Natural killer cell (primary cell): ENCODE results near the gene SELL. TPM values are rescaled to one million over a fixed set of nuclear protein-coding genes. Genes with fewer than 3 reads are reported as not detected.
"Not testable (repeated sequence)": the region's sequence is repeated elsewhere in the genome, so short reads cannot be mapped to it uniquely, and the experiment has no call there.

Source experiments
- ATAC-seq, 3 donors: fragments of 150-1000 bp in 2 of 3; fragments of 200-7000 bp in 1 of 3; cut with Tn5 transposase; 1 replicate in 1 of 3; 2 replicates in 2 of 3; pipeline ENCODE4 v1.10.0; 2021; ENCODE audit warnings: mild to moderate bottlenecking in 2 of 3, moderate library complexity in 2 of 3
- DNase-seq, 2 donors: peaks; one replicate each; pipeline versions ENCODE4 v3.0.0 to v3.0.0-alpha.2; 2013 to 2021; ENCODE audit warnings: mixed read lengths in 1 of 2
- H3K27ac ChIP-seq: one replicate; pipeline ENCODE4 v1.5.1; 2013; ENCODE audit warnings: mild to moderate bottlenecking, low read length
- H3K27me3 ChIP-seq: one replicate; pipeline ENCODE4 v1.6.1; 2013; ENCODE audit warnings: low read length; ENCODE audit not compliant: control insufficient read depth, insufficient read depth
- H3K36me3 ChIP-seq: one replicate; pipeline ENCODE4 v1.6.1; 2013; ENCODE audit warnings: low read length; ENCODE audit not compliant: control insufficient read depth, insufficient read depth
- H3K4me1 ChIP-seq: one replicate; pipeline ENCODE4 v1.6.1; 2013; ENCODE audit warnings: low read length; ENCODE audit not compliant: control insufficient read depth, insufficient read depth
- H3K4me3 ChIP-seq: one replicate; pipeline ENCODE4 v1.5.1; 2013; ENCODE audit warnings: low read length
- H3K9me3 ChIP-seq: one replicate; pipeline ENCODE4 v1.6.1; 2013; ENCODE audit warnings: low read length; ENCODE audit not compliant: control insufficient read depth, insufficient read depth
- H3K27ac Mint-ChIP-seq, 2 donors: one replicate each; pipeline ENCODE4 v1.8.0; 2022; ENCODE audit warnings: mild to moderate bottlenecking in 2 of 2, mixed read lengths in 2 of 2, moderate library complexity in 1 of 2
- H3K27me3 Mint-ChIP-seq, 2 donors: one replicate each; pipeline ENCODE4 v1.8.0; 2022; ENCODE audit warnings: low read depth in 2 of 2, mixed read lengths in 2 of 2
- H3K36me3 Mint-ChIP-seq: one replicate; pipeline ENCODE4 v1.8.0; 2022; ENCODE audit warnings: mixed read lengths
- H3K4me1 Mint-ChIP-seq, 2 donors: one replicate each; pipeline ENCODE4 v1.8.0; 2022; ENCODE audit warnings: mixed read lengths in 2 of 2
- H3K4me3 Mint-ChIP-seq: one replicate; pipeline ENCODE4 v1.8.0; 2022; ENCODE audit warnings: mild to moderate bottlenecking, moderate library complexity, mixed read lengths
- H3K9me3 Mint-ChIP-seq, 2 donors: one replicate each; pipeline ENCODE4 v1.8.0; 2022; ENCODE audit warnings: mixed read lengths in 2 of 2
- CTCF ChIP-seq: fragments of 200-600 bp; IDR thresholded peaks from one replicate; pipeline ENCODE4 v1.8.0; 2022; ENCODE audit warnings: antibody characterized with exemption
- WGBS: methylation state at CpG from one replicate; pipeline ENCODE4 v1.1.7; 2013; ENCODE audit warnings: missing lambda C conversion rate; ENCODE audit not compliant: insufficient coverage; 5-methylcytosine and 5-hydroxymethylcytosine counted together
- intact Hi-C: fragments of 100-400 bp; cut with micrococcal nuclease; formaldehyde crosslinking; loops from one replicate; pipeline ENCODE4 v1.14.2; 2022
- total RNA-seq, 4 donors: library from RNA; stranded (reverse); fragments of 120-200 nt in 1 of 4; gene quantifications; one replicate each; pipeline versions ENCODE4 v1.2.3 to v1.2.4, GENCODE V29; 2013 to 2022

The SELL gene
- total RNA-seq, 3 donors from 2014 or later (not counting 1 experiment from before 2014, with no cell fraction given): 149 to 190 (median 165) TPM

DNA sequence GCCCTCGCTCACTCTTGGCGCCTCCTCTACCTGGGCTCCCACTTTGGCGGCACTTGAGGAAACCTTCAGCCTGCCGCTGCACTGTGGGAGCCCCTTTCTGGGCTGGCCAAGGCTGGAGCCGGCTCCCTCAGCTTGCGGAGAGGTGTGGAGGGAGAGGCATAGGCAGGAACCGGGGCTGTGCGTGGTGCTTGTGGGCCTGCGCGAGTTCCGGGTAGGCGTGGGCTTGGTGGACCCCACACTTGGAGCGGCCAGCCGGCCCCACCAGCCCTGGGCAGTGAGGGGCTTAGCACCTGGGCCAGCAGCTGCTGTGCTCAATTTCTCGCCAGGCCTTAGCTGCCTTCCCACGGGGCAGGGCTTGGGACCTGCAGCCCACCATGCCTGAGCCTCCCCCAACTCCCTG, 50.4 kb downstream of the SELL start:
- ATAC-seq, H3K9me3 ChIP-seq, H3K36me3 ChIP-seq, H3K36me3 Mint-ChIP-seq, H3K4me3 ChIP-seq, DNase-seq, H3K27me3 Mint-ChIP-seq, H3K27ac ChIP-seq, H3K9me3 Mint-ChIP-seq, H3K4me3 Mint-ChIP-seq, H3K27me3 ChIP-seq, intact Hi-C loops: not testable (repeated sequence)
- 93% methylated on average over 14 of the region's 16 CpGs for WGBS
- peaks cover 18% of the 10 kb centered on the region for H3K4me1 ChIP-seq
- Mint-ChIP-seq H3K4me1 (peaks cover 56 to 58% of the 10 kb centered on the region in 2 donors), H3K27ac (peak overlapping the region in 1 of 2 donors; percentile 50)

GRCh38 chr1:169658777-169659176, 52.6 kb downstream of the SELL start:
- ATAC-seq, H3K4me3 ChIP-seq, H3K36me3 ChIP-seq, DNase-seq, H3K36me3 Mint-ChIP-seq, H3K9me3 Mint-ChIP-seq, H3K27ac ChIP-seq, H3K27me3 Mint-ChIP-seq, H3K27me3 ChIP-seq, H3K9me3 ChIP-seq: not testable (repeated sequence)
- Mint-ChIP-seq H3K27ac (peak overlapping the region; percentile 59 to 77), H3K4me1 (peaks cover 77 to 78% of the 10 kb centered on the region in 2 donors), H3K4me3 (peak overlapping the region; percentile 77)
- intact Hi-C loops: loop anchor here (2.0 to 10.0 kb wide), 2 partner anchors 34 to 54 kb away; no protein-coding TSS in a partner anchor
- H3K4me1 ChIP-seq: peaks cover 20% of the 10 kb centered on the region

GRCh38 chr1:169653873-169654272, 57.5 kb downstream of the SELL start:
- Histone ChIP-seq H3K27me3 (no peaks in the 10 kb centered on the region), H3K4me1 (peaks cover 13% of the 10 kb centered on the region), H3K36me3 (no peaks in the 10 kb centered on the region), H3K27ac (no peak overlapping the region), H3K4me3 (no peak overlapping the region), H3K9me3 (peaks cover 7% of the 10 kb centered on the region)
- Mint-ChIP-seq H3K9me3 (no peaks in the 10 kb centered on the region), H3K27ac (no peak overlapping the region), H3K36me3 (no peaks in the 10 kb centered on the region), H3K4me3 (no peak overlapping the region), H3K4me1 (peaks cover 53 to 56% of the 10 kb centered on the region in 2 donors), H3K27me3 (no peaks in the 10 kb centered on the region)
- TF ChIP-seq CTCF: no peak
- ATAC-seq (no peak), DNase-seq (no peak)
- WGBS: 97% methylated on average over 2 of the region's 2 CpGs
- intact Hi-C loops: loop anchor here (10.0 kb wide), 1 partner anchor 49 kb away; no protein-coding TSS in a partner anchor

- ATAC-seq (no peak), DNase-seq (no peak)
- peaks cover 6% of the 10 kb centered on the region for H3K4me1 ChIP-seq
- peaks cover 41 to 44% of the 10 kb centered on the region in 2 donors for H3K4me1 Mint-ChIP-seq
- no peaks in the 10 kb centered on the region for H3K36me3 Mint-ChIP-seq
- no peaks in the 10 kb centered on the region for H3K36me3 ChIP-seq
- no peaks in the 10 kb centered on the region for H3K9me3 ChIP-seq
- H3K27ac Mint-ChIP-seq: no peak overlapping the region
- H3K4me3 Mint-ChIP-seq: no peak overlapping the region
- no peak for TF ChIP-seq CTCF
- no peaks in the 10 kb centered on the region for H3K27me3 Mint-ChIP-seq
- no peaks in the 10 kb centered on the region for H3K9me3 Mint-ChIP-seq
- no peaks in the 10 kb centered on the region for H3K27me3 ChIP-seq
- intact Hi-C loops: loop anchor here (10.0 kb wide), 1 partner anchor 46 kb away; no protein-coding TSS in a partner anchor
- no peak overlapping the region for H3K4me3 ChIP-seq
- no peak overlapping the region for H3K27ac ChIP-seq
- WGBS: 100% methylated on average over 1 of the region's 2 CpGs
Observed at GRCh38 chr1:169651035-169651434, 60.4 kb downstream of the SELL start.
